GM12892 (cell line): ENCODE results near the gene PIP4K2A.

Experiments used
- POLR2A ChIP-seq: IDR thresholded peaks from 2 replicates; pipeline ENCODE4 v1.6.1; 2011; ENCODE audit warnings: low read depth, low read length, control low read depth
- TAF1 ChIP-seq: IDR thresholded peaks from 2 replicates; pipeline ENCODE4 v1.6.1; 2011; ENCODE audit warnings: low read depth, mild to moderate bottlenecking, control low read depth, low read length, borderline replicate concordance

- TF ChIP-seq TAF1 (no peak), POLR2A (no peak)
Observed at GRCh38 chr10:22581461-22581860, 132.9 kb downstream of the PIP4K2A start.
